Mucosa of gallbladder (tissue), 1 donor: ENCODE results near the gene PBRM1. TPM values are rescaled to one million over a fixed set of nuclear protein-coding genes. Genes with fewer than 3 reads are reported as not detected.
"Not testable (repeated sequence)": the region's sequence is repeated elsewhere in the genome, so short reads cannot be mapped to it uniquely, and the experiment has no call there.

Experiments
- DNase-seq: peaks from one replicate; pipeline ENCODE4 v3.0.0-alpha.2; 2020; ENCODE audit warnings: low spot score
- total RNA-seq: library from RNA; stranded (reverse); gene quantifications from one replicate; pipeline ENCODE4 v1.2.1, GENCODE V29; 2021
- donor health status: DM: no; HTN: no; CAD: no.

The PBRM1 gene
- total RNA-seq, 1 donor from 2014 or later, result 54.3 TPM

GRCh38 chr3:52536369-52537164, 149.1 kb downstream of the PBRM1 start, which contains the start of gene UQCC5:
UQCC5 (plus strand) TSS chr3:52536605; CDS start chr3:52536756, 151 bp downstream.
- DNase-seq, result peak; percentile 98

GRCh38 chr3:52536112-52536368, 149.7 kb downstream of the PBRM1 start:
- DNase-seq, result no peak

DNA sequence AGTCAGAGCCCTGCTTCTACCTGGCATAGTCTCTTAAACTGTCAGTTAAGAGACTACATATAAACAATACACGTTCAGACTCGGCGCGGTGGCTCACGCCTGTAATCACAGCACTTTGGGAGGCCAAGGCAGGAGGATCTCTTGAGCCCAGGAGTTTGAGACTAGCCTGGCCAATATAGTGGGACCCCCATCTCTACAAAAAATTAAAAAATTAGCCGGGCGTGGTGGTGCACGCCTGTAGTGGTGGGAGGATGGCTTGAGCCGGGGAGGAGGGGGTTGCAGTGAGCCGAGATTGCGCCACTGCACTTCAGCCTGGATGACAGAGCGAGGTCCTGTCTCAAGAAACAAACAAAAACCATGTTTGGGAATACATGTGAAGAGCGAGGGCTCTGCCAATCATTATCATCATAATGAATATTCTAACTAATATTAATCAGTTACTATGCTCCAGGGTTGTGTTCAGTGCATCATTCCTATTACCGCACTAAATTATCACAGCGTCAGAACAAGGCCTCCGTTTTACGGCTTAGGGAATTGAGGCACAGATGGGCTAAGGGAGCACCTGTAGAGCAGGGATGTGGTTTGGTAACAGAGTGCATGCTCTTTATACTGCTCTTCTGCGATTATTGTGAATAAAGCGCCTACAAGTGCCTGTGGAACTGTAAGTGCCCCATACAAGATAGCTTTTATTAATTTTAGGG, 150.2 kb downstream of the PBRM1 start:
- no peak for DNase-seq

DNA sequence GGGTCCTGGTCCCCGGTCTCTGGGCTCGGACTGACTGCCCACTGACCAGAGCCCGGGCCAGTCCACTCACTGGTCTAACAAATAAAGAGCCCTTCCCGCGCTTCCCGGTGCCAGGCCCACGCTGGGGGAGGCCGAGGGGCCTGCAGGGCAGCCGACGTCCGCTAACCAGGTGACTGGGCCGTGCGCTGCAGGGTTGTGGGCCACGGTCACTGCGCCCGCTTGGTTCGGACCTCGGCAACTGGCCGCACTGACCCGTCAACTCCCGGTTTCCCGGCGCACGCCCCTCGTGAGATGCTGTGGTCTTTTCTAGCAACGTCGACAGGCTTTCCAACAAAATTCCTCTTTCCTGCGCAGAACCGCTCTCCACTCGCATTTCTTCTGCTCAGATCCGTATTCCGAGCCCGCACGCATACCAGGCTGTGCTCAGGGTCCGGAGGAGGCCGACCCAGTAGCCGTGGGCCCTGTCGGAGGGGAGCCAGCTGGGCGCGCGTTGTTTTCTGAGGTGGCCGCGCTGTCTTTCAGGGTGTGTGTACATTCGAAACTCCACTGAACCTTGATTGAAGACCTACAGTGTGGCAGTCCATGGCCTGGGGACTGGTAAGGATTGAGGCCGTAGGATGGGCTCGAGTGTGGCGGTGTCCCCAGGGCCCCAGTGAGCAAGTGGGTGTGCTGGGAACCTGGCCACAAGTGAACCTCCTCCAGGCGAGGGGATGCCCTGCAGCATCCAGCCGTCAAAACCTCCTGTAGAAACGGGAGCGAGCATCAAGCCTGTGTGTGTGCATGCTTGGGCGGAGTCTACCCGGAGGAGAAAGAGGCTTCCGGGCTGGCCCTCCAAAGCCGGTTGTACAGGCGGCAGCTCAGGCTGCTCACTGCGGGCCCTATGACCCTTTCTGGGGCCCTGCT, 151.2 kb downstream of the PBRM1 start:
- no peak for DNase-seq

- peak; percentile 44 for DNase-seq
Observed at GRCh38 chr3:52533623-52534280, 152.0 kb downstream of the PBRM1 start, which contains the start of gene NT5DC2. NT5DC2 (minus strand) TSS chr3:52533857; CDS start chr3:52533737, 120 bp downstream.

DNA sequence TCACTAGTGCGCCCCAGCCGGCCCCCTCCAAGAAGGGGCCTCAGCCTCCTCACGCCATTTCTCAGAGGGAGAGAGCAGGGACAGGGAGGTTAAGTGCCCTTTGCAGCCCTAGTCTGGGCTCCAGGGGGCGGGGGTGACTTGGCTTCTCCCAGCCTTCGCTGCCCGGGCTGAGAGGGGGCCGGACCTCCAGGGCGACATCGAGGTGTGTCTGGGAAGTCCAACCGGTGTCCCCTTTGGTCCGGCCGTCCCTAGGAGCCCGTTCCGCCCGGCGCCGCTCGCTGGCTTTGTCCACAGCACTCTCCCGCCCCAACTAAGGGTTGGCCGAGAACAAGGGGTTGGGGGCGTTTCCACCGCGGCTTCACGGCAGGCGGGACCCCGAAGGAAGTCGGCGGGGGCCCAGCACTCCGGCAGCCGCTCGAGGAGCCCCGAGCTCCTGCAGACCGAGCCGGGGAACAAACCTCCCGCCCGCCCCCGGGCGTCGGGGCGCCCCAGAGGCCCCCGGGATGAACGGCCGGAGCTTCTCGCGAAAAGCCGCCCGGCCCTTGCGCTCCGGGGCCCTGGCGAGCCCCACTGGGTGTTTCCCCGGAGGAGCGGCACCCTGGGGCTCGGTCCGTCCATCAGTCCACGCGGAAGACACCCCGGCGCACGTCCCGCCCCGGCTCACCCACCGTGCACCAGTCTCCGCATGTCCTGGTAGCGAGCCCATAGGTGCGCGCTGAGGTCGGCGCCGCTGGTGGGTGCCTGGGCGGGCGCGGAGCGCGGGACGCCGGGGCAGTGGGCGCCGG, 152.7 kb downstream of the PBRM1 start:
- DNase-seq, result no peak

- DNase-seq, result no peak
Observed at GRCh38 chr3:52532517-52532837, 153.2 kb downstream of the PBRM1 start.

DNA sequence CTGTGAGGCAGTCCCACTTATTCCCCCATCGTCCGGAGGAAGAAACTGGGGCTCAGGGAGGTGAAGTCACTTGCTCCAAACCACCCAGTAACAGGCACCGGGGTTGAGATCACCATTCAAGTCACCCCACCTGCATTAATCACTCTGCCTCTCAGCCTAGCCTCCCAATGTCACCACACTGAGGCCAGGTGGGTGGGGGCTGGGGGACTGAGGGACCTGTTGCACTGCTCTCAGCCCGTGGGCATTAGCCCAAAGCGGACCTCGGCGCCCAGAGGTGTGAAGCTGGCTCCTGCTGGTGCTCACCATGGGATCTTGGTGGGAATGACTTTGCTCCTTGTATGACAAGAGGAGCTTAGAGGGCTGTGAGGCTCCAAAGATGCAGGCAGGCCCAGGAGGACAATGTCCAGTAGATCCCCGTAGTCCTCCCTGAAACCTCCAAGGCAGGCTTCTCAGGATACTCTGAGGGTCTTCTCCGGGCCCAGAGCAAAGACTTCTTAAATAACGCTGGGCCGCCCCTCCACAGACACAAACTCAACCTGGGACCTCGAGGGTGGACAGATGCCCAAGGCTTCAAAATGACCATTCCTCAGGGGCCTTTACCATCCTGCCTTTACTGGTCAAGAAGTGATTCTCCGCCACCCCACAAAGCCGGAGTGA, 153.7 kb downstream of the PBRM1 start:
- no peak for DNase-seq

- no peak for DNase-seq
Observed at GRCh38 chr3:52530918-52531826, 154.5 kb downstream of the PBRM1 start.

- DNase-seq, result no peak
Observed at GRCh38 chr3:52529376-52530333, 156.1 kb downstream of the PBRM1 start.

- DNase-seq, result no peak
Observed at GRCh38 chr3:52528586-52529375, 156.9 kb downstream of the PBRM1 start.

DNA sequence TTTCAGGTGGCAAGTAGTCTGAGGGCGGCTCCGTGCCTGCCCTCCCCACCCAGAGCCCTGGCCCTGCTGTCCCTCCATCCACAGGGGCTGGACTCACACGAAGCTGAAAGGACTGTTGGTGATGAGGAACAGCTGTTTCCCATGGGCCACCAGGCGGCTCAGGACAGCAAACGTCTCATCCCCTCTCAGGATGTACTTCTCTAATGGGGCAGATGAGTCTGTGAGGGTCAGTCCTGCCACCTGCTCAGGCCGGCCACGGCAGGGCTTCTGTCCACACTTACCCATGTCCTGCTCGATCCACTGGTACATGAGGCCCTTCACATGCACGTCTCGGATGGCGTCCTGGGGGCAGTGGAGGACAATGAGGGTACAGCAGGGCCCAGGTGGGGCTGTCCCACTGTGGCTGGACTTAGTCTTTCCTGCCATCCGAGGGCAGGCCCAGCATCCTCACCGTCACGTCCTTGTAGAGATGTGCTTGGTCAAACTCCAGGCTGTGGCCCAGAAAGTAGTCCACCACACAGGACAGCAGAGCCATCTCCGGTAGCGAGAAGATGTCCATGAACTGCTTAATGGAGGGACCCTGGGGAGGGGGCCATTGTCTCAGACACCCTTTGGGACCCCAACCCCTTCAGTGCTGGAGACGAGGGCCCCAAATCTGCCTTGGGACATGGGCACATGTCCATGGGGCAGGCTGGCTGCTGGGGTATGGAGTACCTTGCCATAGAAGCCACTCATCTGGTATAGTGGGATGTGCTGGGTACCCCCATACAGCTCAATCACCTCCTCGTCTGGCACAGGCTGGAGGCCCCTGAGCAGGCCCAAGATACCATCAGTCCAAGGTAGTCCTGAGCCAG, 157.8 kb downstream of the PBRM1 start:
- no peak for DNase-seq

DNA sequence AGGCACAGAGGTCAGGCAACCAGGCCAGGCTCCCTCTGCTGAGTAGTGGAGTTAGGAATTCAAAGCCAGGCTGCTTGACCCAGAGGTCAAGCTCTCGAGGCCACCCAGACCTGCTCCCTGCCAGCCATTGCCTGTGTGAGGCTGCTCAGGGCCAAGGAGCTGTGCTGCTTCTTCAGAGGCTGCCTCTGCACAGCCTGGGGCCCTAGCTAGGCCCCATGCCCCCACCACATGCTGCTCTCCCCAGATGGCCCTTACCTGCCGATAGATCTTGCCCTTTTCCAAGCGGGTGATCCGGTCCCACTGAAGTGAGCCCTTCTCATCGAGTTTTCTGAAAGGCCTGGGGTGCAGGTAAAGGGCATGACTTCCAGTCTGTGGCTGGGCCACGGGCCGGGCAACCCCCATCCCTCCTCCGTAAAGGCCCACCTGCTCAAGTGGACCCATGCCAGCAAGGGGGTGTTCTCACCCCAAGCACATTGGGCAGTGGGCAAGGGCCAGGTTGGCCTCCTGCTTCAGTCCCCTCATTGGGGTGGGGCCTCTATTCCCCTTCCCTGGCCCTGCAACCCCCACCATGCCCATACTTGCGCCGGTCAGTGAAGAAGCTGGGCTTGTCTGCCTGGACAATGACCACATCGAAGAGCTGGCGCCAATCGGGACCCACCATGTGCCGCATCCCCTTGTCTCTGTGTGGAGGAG, 158.5 kb downstream of the PBRM1 start:
- DNase-seq, result no peak

GRCh38 chr3:52526671-52527038, 159.1 kb downstream of the PBRM1 start:
- not testable (repeated sequence) for DNase-seq

- no peak for DNase-seq
Observed at GRCh38 chr3:52525680-52526561, 159.8 kb downstream of the PBRM1 start.
